Fibroblast of villous mesenchyme (primary cell): Measurements from ENCODE around the gene SPATA2. TPM values are rescaled to one million over a fixed set of nuclear protein-coding genes. Genes with fewer than 3 reads are reported as not detected.

Experiments used
- DNase-seq: peaks from one replicate; pipeline ENCODE4 v3.0.0-alpha.2; 2010; ENCODE audit warnings: low read depth
- H3K4me3 ChIP-seq: 2 replicates; pipeline ENCODE4 v1.5.1; 2011; ENCODE audit warnings: low read depth, mild to moderate bottlenecking, low read length
- CTCF ChIP-seq: IDR thresholded peaks from 2 replicates; pipeline ENCODE4 v1.5.1; 2012; ENCODE audit warnings: low read depth, mild to moderate bottlenecking, low read length; ENCODE audit not compliant: insufficient read depth
- total RNA-seq: library from RNA; depleted of rRNA; stranded (reverse); fragments of >200 nt; gene quantifications from 2 replicates; pipeline ENCODE4 v1.2.3, GENCODE V29; 2012

SPATA2 gene
- total RNA-seq, 1 donor, result 3.9 TPM

DNA sequence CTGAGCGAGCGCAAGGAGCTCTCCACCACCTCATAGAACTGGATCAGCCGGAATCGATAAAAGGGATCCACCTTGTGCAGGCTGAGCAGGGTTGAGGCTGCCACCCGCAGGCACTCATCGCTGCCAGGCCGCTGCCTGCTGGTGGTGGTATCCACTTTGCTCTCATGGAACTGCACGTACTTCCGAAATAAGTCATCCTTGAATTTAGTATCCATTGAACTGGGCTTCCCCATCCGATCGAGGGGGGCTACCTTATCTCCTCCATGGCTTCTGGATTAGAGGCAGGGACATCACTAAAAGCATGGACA, 7.1 kb downstream of the SPATA2 start:
- no peak for TF ChIP-seq CTCF
- DNase-seq, result no peak
- no peak overlapping the region for H3K4me3 ChIP-seq

DNA sequence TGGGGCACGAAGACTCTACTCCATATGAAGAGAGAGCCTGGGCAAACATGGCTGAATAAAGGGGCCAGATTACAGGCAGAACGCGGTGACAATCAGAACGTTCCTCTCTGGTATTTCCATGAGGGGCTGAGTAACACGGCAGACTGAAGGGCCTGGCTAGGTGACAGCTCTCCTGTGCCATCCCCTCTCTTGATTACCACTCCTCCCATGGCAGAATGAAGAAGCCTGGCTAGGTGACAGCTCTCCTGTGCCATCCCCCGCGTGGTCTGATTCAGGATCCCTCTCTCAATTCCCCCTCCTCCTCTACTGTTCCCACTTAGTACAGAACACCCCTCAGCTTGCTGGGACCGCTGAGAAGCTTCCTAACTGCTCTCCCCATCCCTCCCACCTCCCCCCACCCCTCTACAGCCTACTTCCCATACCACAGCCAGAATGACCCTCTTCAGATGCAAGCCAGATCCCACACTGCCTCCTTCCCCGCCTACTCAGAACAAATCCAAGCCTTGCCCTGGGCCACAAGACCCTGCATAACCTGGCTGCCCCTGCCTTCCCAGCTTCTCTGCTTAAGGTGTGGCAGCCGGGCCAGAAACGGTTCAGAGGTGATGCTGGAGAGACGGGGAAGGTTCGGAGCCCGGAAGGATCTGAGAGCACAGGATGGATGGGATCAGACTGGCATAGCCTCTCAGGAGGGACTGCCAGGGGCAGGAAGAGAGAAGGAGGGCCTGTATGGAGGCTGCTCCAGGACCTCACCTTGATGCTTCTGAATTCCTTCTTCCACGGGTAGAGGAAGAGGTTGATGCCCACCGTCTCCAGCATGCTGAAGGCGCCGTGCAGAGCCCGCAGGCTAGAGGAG, 7.7 kb downstream of the SPATA2 start:
- DNase-seq, result no peak
- no peak for TF ChIP-seq CTCF
- H3K4me3 ChIP-seq, result no peak overlapping the region

DNA sequence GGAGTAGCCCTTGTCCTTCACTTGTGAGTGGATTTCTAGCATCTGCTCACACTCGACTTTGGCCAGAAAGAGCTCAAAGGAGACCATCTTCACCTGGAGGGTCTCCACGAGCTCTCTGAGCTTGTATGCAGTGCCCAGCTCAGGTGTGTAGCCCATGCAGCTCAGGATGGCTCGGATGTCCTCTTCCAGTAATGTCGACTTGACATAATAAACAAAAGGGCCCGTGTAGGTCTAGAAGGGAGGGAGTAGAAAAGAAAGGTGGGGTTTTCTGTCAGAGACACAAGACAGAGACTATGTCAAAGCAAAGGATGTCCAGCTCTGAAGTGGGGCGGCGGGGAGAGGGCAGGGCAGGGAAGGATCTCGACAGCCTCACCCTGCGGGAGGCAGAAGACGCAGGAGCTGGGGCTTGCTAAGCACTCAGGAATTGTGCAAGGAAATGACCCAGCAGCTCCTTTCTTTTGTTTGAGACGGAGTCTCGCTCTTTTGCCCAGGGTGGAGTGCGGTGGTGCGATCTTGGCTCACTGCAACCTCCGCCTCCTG, 8.6 kb downstream of the SPATA2 start:
- TF ChIP-seq CTCF, result no peak
- DNase-seq, result no peak
- no peak overlapping the region for H3K4me3 ChIP-seq

- H3K4me3 ChIP-seq, result no peak overlapping the region
- no peak for DNase-seq
- TF ChIP-seq CTCF, result no peak
These were observed 9.2 kb downstream of the SPATA2 start for GRCh38 chr20:49906101-49906604.

DNA sequence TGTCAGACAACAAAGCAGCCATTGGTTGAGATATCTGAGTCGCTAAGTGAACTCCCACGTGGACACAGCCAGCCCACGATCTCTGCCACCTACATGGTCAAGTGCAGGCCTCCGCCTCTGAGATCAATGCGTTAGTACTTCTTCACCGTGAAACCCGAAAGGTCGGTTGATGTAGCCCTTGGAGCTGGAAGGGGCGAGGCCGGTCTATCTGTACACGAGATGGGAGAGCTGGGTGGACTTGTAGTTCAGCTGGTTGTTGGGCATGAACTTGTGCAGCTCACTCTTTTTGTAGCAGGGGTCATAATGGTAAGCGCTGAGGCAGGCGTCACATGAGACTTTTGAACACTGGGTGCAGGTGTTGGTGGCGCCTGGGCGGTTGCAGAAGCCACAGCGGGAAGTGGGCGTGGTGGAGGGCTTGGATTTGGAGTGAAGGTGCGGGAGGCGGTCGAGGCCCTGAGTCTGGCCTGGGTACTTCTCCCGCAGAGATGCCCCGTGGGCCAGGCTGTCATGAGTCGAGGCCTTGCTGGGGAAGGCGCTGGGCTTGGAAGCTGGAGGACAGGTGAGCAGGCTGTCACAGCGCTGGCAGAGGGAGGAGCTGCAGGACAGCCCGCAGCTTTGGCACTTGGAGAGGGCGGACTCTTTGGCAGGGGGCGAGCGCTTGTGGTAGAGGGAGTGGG, 9.8 kb downstream of the SPATA2 start:
- TF ChIP-seq CTCF, result no peak
- DNase-seq, result no peak
- no peak overlapping the region for H3K4me3 ChIP-seq

DNA sequence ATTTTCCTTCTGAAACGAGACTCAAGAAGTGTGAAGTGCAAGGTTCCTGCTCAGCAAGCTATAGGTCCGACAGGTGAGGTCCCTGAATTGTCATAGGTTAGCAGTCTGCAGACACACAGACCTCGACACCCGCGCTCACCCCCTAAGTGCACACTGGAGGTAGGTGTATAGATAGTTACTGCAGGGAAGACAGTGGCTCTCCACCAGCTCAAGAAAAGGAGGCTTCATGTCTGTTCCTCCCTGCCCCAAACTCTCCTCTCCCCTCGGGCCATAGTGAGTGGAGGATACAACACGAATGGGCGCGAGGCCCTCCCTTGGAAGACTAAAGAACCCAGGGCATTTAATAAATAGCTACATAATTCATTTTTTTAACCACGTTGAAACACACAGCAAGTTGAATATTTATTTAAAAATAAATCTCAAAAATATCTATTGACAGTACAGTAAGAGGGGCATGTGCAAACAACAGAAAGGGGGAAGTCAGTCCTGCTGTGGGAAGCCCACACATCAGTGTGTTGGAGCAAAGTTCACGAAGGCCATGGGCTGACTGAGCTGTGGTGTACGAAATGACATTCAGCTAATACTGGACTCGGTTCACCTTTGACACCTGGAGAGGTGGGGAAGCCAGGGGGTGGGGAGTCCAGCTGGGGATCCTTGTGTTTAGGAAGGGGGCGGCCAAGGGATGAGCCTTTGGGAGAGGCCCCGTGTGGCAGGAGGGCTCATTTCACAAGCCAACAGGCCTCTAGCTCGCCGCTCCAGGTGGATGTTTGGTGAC, 10.7 kb downstream of the SPATA2 start:
- H3K4me3 ChIP-seq, result no peak overlapping the region
- DNase-seq, result no peak
- no peak for TF ChIP-seq CTCF
